NCI-H510A treated with DMSO at 0.1 percent for 48 hours (cell line): Measurements from ENCODE around the gene HM13.
"Not testable (repeated sequence)": the region's sequence is repeated elsewhere in the genome, so short reads cannot be mapped to it uniquely, and the experiment has no call there.

ENCODE experiments used
- DNase-seq: peaks from one replicate; lab custom pipeline; 2025; lab: John Stamatoyannopoulos, UW

HM13 gene

GRCh38 chr20:31514154-31515071 lies at the start of gene HM13:
TSS of gene HM13 (plus strand) at chr20:31514442. CDS start at chr20:31514552, 110 bp downstream.
- DNase-seq = peak; percentile 85

GRCh38 chr20:31470946-31471345 lies 43.3 kb upstream of the HM13 start:
- not testable (repeated sequence) for DNase-seq

- DNase-seq = no peak
Observed at GRCh38 chr20:31472395-31473330, 41.6 kb upstream of the HM13 start.

GRCh38 chr20:31473331-31474096 lies 40.7 kb upstream of the HM13 start:
- no peak for DNase-seq

- DNase-seq = no peak
Observed at GRCh38 chr20:31474097-31474436, 40.2 kb upstream of the HM13 start.

- DNase-seq = no peak
Observed at GRCh38 chr20:31474758-31475427, 39.3 kb upstream of the HM13 start, which contains the start of the genes DEFB124 and REM1. TSS of gene DEFB124 (minus strand) at chr20:31475127. CDS start at chr20:31473013, 2,114 bp downstream. TSS of gene REM1 (plus strand) at chr20:31475288. CDS start at chr20:31476446, 1,158 bp downstream.

GRCh38 chr20:31475472-31476293 lies 38.6 kb upstream of the HM13 start:
- DNase-seq = no peak

GRCh38 chr20:31476294-31476585 lies 38.0 kb upstream of the HM13 start:
- no peak for DNase-seq

GRCh38 chr20:31476643-31477215 lies 37.5 kb upstream of the HM13 start:
- DNase-seq = no peak

- DNase-seq = no peak
Observed at GRCh38 chr20:31484001-31484400, 30.2 kb upstream of the HM13 start.

GRCh38 chr20:31485450-31486339 lies 28.5 kb upstream of the HM13 start:
- DNase-seq = no peak

GRCh38 chr20:31488115-31488514 lies 26.1 kb upstream of the HM13 start:
- no peak for DNase-seq

- no peak for DNase-seq
Observed at GRCh38 chr20:31489152-31489551, 25.1 kb upstream of the HM13 start.

GRCh38 chr20:31490752-31491151 lies 23.5 kb upstream of the HM13 start:
- DNase-seq = no peak

GRCh38 chr20:31494131-31494530 lies 20.1 kb upstream of the HM13 start:
- DNase-seq = no peak

- DNase-seq = no peak
Observed at GRCh38 chr20:31496761-31497295, 17.4 kb upstream of the HM13 start.

GRCh38 chr20:31497838-31498540 lies 16.3 kb upstream of the HM13 start:
- no peak for DNase-seq

- no peak for DNase-seq
Observed at GRCh38 chr20:31500527-31500926, 13.7 kb upstream of the HM13 start.
